ENCODE data around the gene MARCHF3.
"Not testable (repeated sequence)": the region's sequence is repeated elsewhere in the genome, so short reads cannot be mapped to it uniquely, and the experiment has no call there.

MARCHF3 gene

GRCh38 chr5:126839407-126839806 lies 191.0 kb downstream of the MARCHF3 start:
- not testable (repeated sequence) for DNase-seq

GRCh38 chr5:126837906-126838539 lies 192.3 kb downstream of the MARCHF3 start:
- no peak for DNase-seq

GRCh38 chr5:126837242-126837641 lies 193.1 kb downstream of the MARCHF3 start:
- no peak for DNase-seq

- no peak for DNase-seq
Observed at GRCh38 chr5:126836778-126837177, 193.6 kb downstream of the MARCHF3 start.

GRCh38 chr5:126831156-126831555 lies 199.2 kb downstream of the MARCHF3 start:
- no peak for DNase-seq

- DNase-seq = no peak
Observed at GRCh38 chr5:126830061-126830460, 200.3 kb downstream of the MARCHF3 start.

- no peak for DNase-seq
Observed at GRCh38 chr5:126829098-126829497, 201.3 kb downstream of the MARCHF3 start.

- DNase-seq = no peak
Observed at GRCh38 chr5:126826619-126827215, 203.6 kb downstream of the MARCHF3 start.

- no peak for DNase-seq
Observed at GRCh38 chr5:126819253-126819652, 211.1 kb downstream of the MARCHF3 start.

GRCh38 chr5:126818736-126819135 lies 211.6 kb downstream of the MARCHF3 start:
- DNase-seq = no peak

Measured in activated effector memory CD4-positive, alpha-beta T cell treated with anti-CD3 and anti-CD28 coated beads, Interleukin-2, amount 50 U/mL, for 16 hours (primary cell).